Tibial artery (tissue), 4 donors: ENCODE data around the gene EYA3.
A peak's percentile ranks its signal among the peaks of the same experiment; 100 is the strongest.

ENCODE experiments used
- DNase-seq, 2 donors: peaks; one replicate each; pipeline ENCODE4 v3.0.0-alpha.2; 2019
- H3K27ac ChIP-seq, 2 donors: fragments of 200-600 bp; sonication (generic) in 1 of 2; 1 replicate in 1 of 2; 2 replicates in 1 of 2; pipeline ENCODE4 v1.5.1; 2018 to 2019; ENCODE audit warnings: mild to moderate bottlenecking in 1 of 2
- H3K27me3 ChIP-seq, 2 donors: fragments of 200-600 bp; sonication (generic) in 1 of 2; one replicate each; pipeline versions ENCODE4 v1.5.1 to v1.6.0; 2016 to 2019
- H3K36me3 ChIP-seq, 3 donors: fragments of 200-600 bp; sonication (generic) in 2 of 3; one replicate each; pipeline ENCODE4 v1.5.1; 2016 to 2019; ENCODE audit warnings: mild to moderate bottlenecking in 2 of 3
- H3K4me1 ChIP-seq, 4 donors: fragments of 200-600 bp; sonication (generic) in 2 of 4; 1 replicate in 3 of 4; 2 replicates in 1 of 4; pipeline ENCODE4 v1.5.1; 2016 to 2019
- H3K4me3 ChIP-seq, 2 donors: fragments of 200-600 bp; sonication (generic) in 1 of 2; 1 replicate in 1 of 2; 2 replicates in 1 of 2; pipeline ENCODE4 v1.5.1; 2018 to 2019; ENCODE audit warnings: mild to moderate bottlenecking in 2 of 2
- H3K9me3 ChIP-seq, 3 donors: fragments of 200-600 bp; sonication (generic) in 1 of 3; one replicate each; pipeline ENCODE4 v1.5.1; 2016 to 2019
- intact Hi-C: fragments of 100-400 bp; cut with DNase I; formaldehyde crosslinking; loops from one replicate; pipeline ENCODE4 v1.15.0; 2023; ENCODE audit warnings: low total_unique reads
- TF ChIP-seq, protein P1 (sequence below), 2 experiments: fragments of 200-600 bp in 1 of 2; fragments of 450-650 bp in 1 of 2; IDR thresholded peaks; one replicate each; pipeline ENCODE4 v1.5.1; 2017 to 2019; ENCODE audit warnings: antibody characterized with exemption in 2 of 2, mild to moderate bottlenecking in 1 of 2, moderate library complexity in 1 of 2

The EYA3 gene

DNA sequence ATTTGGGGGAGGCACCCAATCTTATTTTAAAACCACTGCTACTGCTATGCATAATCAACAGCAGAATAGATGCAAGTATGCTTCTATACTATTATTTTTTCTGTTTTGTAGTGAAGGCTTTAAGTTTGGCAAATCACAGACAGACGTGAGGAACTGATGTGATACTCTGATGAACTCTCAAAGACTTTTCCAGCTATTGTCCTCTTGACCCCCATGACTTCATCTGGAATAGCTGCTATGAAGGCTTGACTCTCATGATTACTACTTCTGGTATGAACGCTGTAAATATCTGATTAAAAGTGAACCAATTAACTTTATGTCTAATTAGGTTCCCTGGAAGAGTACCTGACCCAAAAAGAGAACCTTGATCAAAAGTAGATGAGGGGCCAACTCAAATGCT lies 49.1 kb downstream of the EYA3 start:
- no peak overlapping the region for H3K4me3 ChIP-seq
- no peaks in the 10 kb centered on the region for H3K27me3 ChIP-seq
- peaks cover 12 to 43% (median 37%) of the 10 kb centered on the region in 3 donors for H3K36me3 ChIP-seq
- peaks cover 0 to 17% (median 5%) of the 10 kb centered on the region in 4 donors for H3K4me1 ChIP-seq
- H3K27ac ChIP-seq, result no peak overlapping the region
- TF ChIP-seq, protein P1, sequence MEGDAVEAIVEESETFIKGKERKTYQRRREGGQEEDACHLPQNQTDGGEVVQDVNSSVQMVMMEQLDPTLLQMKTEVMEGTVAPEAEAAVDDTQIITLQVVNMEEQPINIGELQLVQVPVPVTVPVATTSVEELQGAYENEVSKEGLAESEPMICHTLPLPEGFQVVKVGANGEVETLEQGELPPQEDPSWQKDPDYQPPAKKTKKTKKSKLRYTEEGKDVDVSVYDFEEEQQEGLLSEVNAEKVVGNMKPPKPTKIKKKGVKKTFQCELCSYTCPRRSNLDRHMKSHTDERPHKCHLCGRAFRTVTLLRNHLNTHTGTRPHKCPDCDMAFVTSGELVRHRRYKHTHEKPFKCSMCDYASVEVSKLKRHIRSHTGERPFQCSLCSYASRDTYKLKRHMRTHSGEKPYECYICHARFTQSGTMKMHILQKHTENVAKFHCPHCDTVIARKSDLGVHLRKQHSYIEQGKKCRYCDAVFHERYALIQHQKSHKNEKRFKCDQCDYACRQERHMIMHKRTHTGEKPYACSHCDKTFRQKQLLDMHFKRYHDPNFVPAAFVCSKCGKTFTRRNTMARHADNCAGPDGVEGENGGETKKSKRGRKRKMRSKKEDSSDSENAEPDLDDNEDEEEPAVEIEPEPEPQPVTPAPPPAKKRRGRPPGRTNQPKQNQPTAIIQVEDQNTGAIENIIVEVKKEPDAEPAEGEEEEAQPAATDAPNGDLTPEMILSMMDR (IDR thresholded peaks at IDR 0.05), result no peak
- intact Hi-C loops, result no loop called here
- DNase-seq, result no peak
- no peaks in the 10 kb centered on the region for H3K9me3 ChIP-seq

DNA sequence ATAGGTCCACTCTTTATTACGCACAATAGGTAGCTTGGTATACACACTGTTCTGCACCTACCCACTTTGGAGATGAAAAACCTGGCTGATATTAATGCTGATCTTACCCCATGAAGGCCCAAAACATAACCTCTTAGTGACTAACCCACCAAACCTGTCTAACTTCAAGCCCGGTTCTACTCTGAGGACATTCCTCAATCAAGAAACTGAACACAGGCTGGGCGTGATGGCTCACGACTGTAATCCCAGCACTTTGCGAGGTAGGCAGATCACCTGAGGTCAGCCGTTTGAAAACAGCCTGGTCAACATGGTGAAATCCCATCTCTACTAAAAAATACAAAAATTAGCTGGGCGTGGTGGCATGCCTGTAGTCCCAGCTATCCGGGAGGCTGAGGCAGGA lies 50.5 kb downstream of the EYA3 start:
- H3K4me3 ChIP-seq, result no peak overlapping the region
- H3K27ac ChIP-seq, result peak overlapping the region; percentile 32 to 52
- no peaks in the 10 kb centered on the region for H3K27me3 ChIP-seq
- TF ChIP-seq, protein P1 (IDR thresholded peaks at IDR 0.05), result no peak
- no peaks in the 10 kb centered on the region for H3K9me3 ChIP-seq
- peaks cover 12 to 38% (median 37%) of the 10 kb centered on the region in 3 donors for H3K36me3 ChIP-seq
- no peak for DNase-seq
- H3K4me1 ChIP-seq, result peaks cover 0 to 17% (median 5%) of the 10 kb centered on the region in 4 donors
- intact Hi-C loops, result no loop called here

- H3K36me3 ChIP-seq, result peaks cover 12 to 35% (median 34%) of the 10 kb centered on the region in 3 donors
- TF ChIP-seq, protein P1 (IDR thresholded peaks at IDR 0.05), result no peak
- no peak overlapping the region for H3K4me3 ChIP-seq
- intact Hi-C loops, result no loop called here
- no peaks in the 10 kb centered on the region for H3K27me3 ChIP-seq
- no peak for DNase-seq
- H3K9me3 ChIP-seq, result no peaks in the 10 kb centered on the region
- H3K4me1 ChIP-seq, result peaks cover 0 to 17% (median 5%) of the 10 kb centered on the region in 4 donors
- peak overlapping the region; percentile 32 to 52 for H3K27ac ChIP-seq
Measured at GRCh38 chr1:28037206-28037605, 51.2 kb downstream of the EYA3 start.

GRCh38 chr1:28036431-28036830 lies 52.0 kb downstream of the EYA3 start:
- H3K4me1 ChIP-seq, result peaks cover 0 to 18% (median 5%) of the 10 kb centered on the region in 4 donors
- intact Hi-C loops, result no loop called here

GRCh38 chr1:28035420-28035819 lies 53.0 kb downstream of the EYA3 start:
- no peaks in the 10 kb centered on the region for H3K27me3 ChIP-seq
- no peaks in the 10 kb centered on the region for H3K9me3 ChIP-seq
- DNase-seq, result no peak
- intact Hi-C loops, result no loop called here
- TF ChIP-seq, protein P1 (IDR thresholded peaks at IDR 0.05), result no peak
- H3K4me1 ChIP-seq, result peaks cover 0 to 22% (median 5%) of the 10 kb centered on the region in 4 donors
- H3K4me3 ChIP-seq, result no peak overlapping the region
- H3K36me3 ChIP-seq, result peaks cover 7 to 18% (median 16%) of the 10 kb centered on the region in 3 donors
- H3K27ac ChIP-seq, result no peak overlapping the region

More at GRCh38 chr1:28036431-28036830, 52.0 kb downstream of the EYA3 start:
- H3K4me3 ChIP-seq, result no peak overlapping the region
- H3K27ac ChIP-seq, result peak overlapping the region; percentile 32 to 52
- DNase-seq, result no peak
- TF ChIP-seq, protein P1 (IDR thresholded peaks at IDR 0.05), result peak in 1 of 2 experiments; percentile 5
- no peaks in the 10 kb centered on the region for H3K27me3 ChIP-seq
- H3K36me3 ChIP-seq, result peaks cover 12 to 27% (median 26%) of the 10 kb centered on the region in 3 donors
- no peaks in the 10 kb centered on the region for H3K9me3 ChIP-seq

- H3K27me3 ChIP-seq, result no peaks in the 10 kb centered on the region
- no peaks in the 10 kb centered on the region for H3K9me3 ChIP-seq
- H3K4me3 ChIP-seq, result no peak overlapping the region
- H3K27ac ChIP-seq, result no peak overlapping the region
- intact Hi-C loops, result no loop called here
- peaks cover 0 to 30% (median 9%) of the 10 kb centered on the region in 4 donors for H3K4me1 ChIP-seq
- TF ChIP-seq, protein P1 (IDR thresholded peaks at IDR 0.05), result no peak
- H3K36me3 ChIP-seq, result no peaks in the 10 kb centered on the region
- no peak for DNase-seq
Measured at GRCh38 chr1:28032281-28032680, 56.1 kb downstream of the EYA3 start.
